Measurements from ENCODE around the gene TCERG1L.
"Not testable (repeated sequence)": the region's sequence is repeated elsewhere in the genome, so short reads cannot be mapped to it uniquely, and the experiment has no call there.

TCERG1L gene

GRCh38 chr10:131092876-131093275 is 218.6 kb downstream of the TCERG1L start:
- DNase-seq: no peak

- no peak for DNase-seq
Observed at GRCh38 chr10:131092386-131092785, 219.1 kb downstream of the TCERG1L start.

DNA sequence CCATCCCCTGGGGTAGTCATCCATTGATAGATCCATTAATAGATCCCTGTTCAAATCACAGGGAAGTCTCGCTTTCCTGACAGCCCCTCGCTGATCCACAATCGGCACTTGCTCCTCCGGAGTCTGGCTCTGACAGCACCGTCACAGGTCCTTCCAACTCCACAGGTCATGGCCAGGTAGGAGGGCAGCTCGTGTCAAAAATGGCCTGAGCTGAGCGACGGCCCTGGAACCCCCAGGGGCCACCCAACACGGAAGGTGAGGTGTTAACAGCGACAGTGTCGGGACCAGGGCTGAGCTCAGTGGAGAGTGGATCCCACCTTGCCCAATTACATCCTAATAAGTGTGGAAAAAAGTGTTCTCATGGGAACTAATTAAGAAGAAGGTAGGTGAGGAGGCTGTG is 219.8 kb downstream of the TCERG1L start:
- DNase-seq: no peak

- DNase-seq: no peak
Observed at GRCh38 chr10:131090761-131091661, 220.5 kb downstream of the TCERG1L start.

GRCh38 chr10:131089861-131090260 is 221.7 kb downstream of the TCERG1L start:
- DNase-seq: no peak

GRCh38 chr10:131089150-131089549 is 222.4 kb downstream of the TCERG1L start:
- no peak for DNase-seq

- DNase-seq: no peak
Observed at GRCh38 chr10:131088619-131089018, 222.9 kb downstream of the TCERG1L start.

DNA sequence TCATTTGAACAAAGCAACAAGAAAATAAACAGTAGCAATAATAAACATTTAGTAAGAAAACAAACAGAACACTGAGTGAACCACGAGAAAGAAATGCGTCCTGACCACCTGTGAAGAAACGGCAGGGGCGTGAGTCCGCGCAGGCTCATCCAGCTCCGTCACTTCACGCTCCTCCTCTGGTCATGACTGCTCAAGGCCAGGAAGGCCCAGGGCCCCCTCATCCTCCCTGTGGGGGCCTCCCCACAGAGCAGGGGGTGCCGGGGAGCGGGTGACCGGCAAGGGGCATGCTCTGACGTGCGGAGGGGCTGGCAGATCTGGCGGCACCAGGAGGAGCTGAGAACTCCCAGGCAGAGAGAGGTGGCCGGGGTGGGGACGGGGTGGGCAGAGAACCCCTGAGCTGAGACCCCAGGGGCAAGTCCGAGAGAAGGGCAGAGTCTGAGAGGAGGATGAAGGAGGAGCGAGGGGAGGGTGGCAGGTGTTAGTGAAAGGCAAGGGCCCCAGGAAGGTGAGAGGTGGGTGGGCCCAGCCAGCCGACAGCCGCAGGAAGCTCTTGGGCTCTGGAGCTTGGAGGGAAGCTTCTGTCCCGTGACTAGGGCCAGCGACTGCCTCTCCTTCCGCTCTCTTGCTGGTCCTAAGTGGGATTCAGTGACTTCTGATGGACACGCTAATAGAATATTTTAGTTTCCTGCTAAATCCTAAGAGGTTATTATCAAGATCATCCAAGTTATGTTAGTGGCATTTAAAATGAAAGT is 223.9 kb downstream of the TCERG1L start:
- no peak for DNase-seq

- no peak for DNase-seq
Observed at GRCh38 chr10:131086511-131086910, 225.0 kb downstream of the TCERG1L start.

DNA sequence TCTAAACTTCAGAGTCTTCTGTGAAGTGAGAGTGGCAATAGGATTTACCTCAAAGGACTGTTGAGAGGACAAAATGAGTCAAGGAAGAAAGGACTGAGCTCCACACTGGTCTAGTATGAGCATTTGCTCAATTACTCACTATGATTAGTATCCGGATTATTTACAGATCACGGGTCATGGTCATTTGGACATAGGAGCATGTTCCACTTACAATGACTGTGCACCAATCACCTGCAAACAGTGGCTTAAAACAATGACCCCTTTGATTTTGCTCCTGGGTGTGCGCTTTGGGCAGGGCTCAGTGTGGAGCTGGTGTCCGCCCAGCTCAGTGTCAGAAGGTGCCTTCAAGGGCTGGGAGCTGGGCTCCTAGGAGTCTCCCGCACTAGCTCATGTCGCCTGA is 225.4 kb downstream of the TCERG1L start:
- DNase-seq: no peak

- DNase-seq: no peak
Observed at GRCh38 chr10:131085091-131085860, 226.2 kb downstream of the TCERG1L start.

DNA sequence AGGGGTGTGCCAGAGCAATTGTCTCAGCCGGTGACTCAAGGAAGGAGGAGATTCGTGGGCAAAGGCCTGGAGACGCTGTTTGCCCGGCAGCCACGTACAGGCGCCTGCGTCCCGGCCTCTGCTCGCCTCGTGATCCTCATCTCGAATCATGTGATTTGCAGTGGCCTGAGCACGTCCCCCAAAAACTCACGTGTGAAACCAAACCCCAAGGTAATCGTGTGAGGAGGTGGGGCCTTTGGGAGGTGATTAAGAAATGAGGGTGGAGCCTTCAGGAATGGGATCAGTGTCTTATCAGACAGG is 226.8 kb downstream of the TCERG1L start:
- no peak for DNase-seq

- no peak for DNase-seq
Observed at GRCh38 chr10:131083915-131084790, 227.4 kb downstream of the TCERG1L start.

- DNase-seq: no peak
Observed at GRCh38 chr10:131082991-131083481, 228.5 kb downstream of the TCERG1L start.

GRCh38 chr10:131082201-131082850 is 229.2 kb downstream of the TCERG1L start:
- DNase-seq: no peak

GRCh38 chr10:131081786-131082185 is 229.7 kb downstream of the TCERG1L start:
- DNase-seq: no peak

DNA sequence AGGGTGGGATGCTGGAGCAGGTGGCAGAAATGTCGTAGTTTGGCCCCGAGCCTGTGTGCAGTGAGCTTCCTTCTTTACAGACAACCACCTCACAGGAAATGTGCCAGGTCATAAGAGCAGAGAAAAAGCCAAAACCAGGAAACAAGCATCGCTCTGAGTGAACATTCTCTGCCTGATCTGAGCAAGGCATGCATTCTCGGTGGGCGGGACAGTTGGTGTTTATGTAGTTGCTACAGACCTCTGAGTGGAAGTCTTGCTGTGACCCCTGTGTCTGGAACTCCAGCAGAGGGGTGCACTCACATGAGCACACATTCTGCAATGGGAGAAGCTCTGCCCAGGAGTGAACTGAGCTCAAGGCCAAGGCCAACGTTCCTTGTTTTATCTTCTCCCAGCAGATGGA is 230.1 kb downstream of the TCERG1L start:
- DNase-seq: no peak

- DNase-seq: no peak
Observed at GRCh38 chr10:131080571-131080970, 230.9 kb downstream of the TCERG1L start.

- no peak for DNase-seq
Observed at GRCh38 chr10:131079314-131079713, 232.2 kb downstream of the TCERG1L start.

- not testable (repeated sequence) for DNase-seq
Observed at GRCh38 chr10:131078882-131079280, 232.6 kb downstream of the TCERG1L start.

- no peak for DNase-seq
Observed at GRCh38 chr10:131078131-131078881, 233.2 kb downstream of the TCERG1L start.

Measured in CD4-positive, alpha-beta T cell treated with Interleukin-10 for 1 hour (primary cell).